ENCODE results near the gene IL21R. TPM values are rescaled to one million over a fixed set of nuclear protein-coding genes. Genes with fewer than 3 reads are reported as not detected.

IL21R gene
- total RNA-seq: 1.2 TPM

- peak; percentile 53 for DNase-seq (ENCODE audit: low spot score)
These were observed at the start of gene IL21R for GRCh38 chr16:27401768-27402568. TSS of gene IL21R (plus strand) at chr16:27402174. CDS start at chr16:27430072, 27,898 bp downstream.

- no peak for DNase-seq (ENCODE audit: low spot score)
These were observed 48.1 kb upstream of the IL21R start for GRCh38 chr16:27353853-27354252.

GRCh38 chr16:27355610-27356009 is 46.4 kb upstream of the IL21R start:
- DNase-seq (ENCODE audit: low spot score): peak; percentile 34

- no peak for DNase-seq (ENCODE audit: low spot score)
These were observed 45.2 kb upstream of the IL21R start for GRCh38 chr16:27356794-27357193.

- DNase-seq (ENCODE audit: low spot score): no peak
These were observed 42.9 kb upstream of the IL21R start for GRCh38 chr16:27359051-27359450.

GRCh38 chr16:27359615-27360014 is 42.4 kb upstream of the IL21R start:
- no peak for DNase-seq (ENCODE audit: low spot score)

GRCh38 chr16:27361987-27362386 is 40.0 kb upstream of the IL21R start:
- no peak for DNase-seq (ENCODE audit: low spot score)

GRCh38 chr16:27362570-27363245 is 39.3 kb upstream of the IL21R start:
- DNase-seq (ENCODE audit: low spot score): no peak

- no peak for DNase-seq (ENCODE audit: low spot score)
These were observed 38.7 kb upstream of the IL21R start for GRCh38 chr16:27363246-27363632.

GRCh38 chr16:27363797-27364196 is 38.2 kb upstream of the IL21R start:
- peak; percentile 91 for DNase-seq (ENCODE audit: low spot score)

GRCh38 chr16:27364493-27365141 is 37.4 kb upstream of the IL21R start:
- DNase-seq (ENCODE audit: low spot score): peak; percentile 69

GRCh38 chr16:27365142-27366089 is 36.6 kb upstream of the IL21R start:
- no peak for DNase-seq (ENCODE audit: low spot score)

GRCh38 chr16:27366687-27367460 is 35.1 kb upstream of the IL21R start:
- no peak for DNase-seq (ENCODE audit: low spot score)

GRCh38 chr16:27367461-27368357 is 34.3 kb upstream of the IL21R start:
- peak; percentile 80 for DNase-seq (ENCODE audit: low spot score)

- DNase-seq (ENCODE audit: low spot score): no peak
These were observed 33.6 kb upstream of the IL21R start for GRCh38 chr16:27368358-27368722.

- DNase-seq (ENCODE audit: low spot score): no peak
These were observed 32.2 kb upstream of the IL21R start for GRCh38 chr16:27369806-27370205.

GRCh38 chr16:27370318-27370717 is 31.7 kb upstream of the IL21R start:
- no peak for DNase-seq (ENCODE audit: low spot score)

GRCh38 chr16:27373312-27373711 is 28.7 kb upstream of the IL21R start:
- no peak for DNase-seq (ENCODE audit: low spot score)

GRCh38 chr16:27374221-27374803 is 27.7 kb upstream of the IL21R start:
- no peak for DNase-seq (ENCODE audit: low spot score)

Data from mucosa of gallbladder (tissue), 1 donor.